ENCODE measurements around the gene LUZP1.

LUZP1 gene

GRCh38 chr1:23122023-23122748, 46.5 kb downstream of the LUZP1 start:
- no peak overlapping the region for H3K4me3 ChIP-seq (ENCODE audit: insufficient read length, low read depth)
- no peaks in the 10 kb centered on the region for H3K4me1 ChIP-seq (ENCODE audit: insufficient read depth, insufficient read length)
- H3K9me3 ChIP-seq (ENCODE audit: insufficient read depth, low read length), result no peaks in the 10 kb centered on the region
- no peak overlapping the region for H3K9ac ChIP-seq (ENCODE audit: insufficient read length, low read depth)
- H3K36me3 ChIP-seq (ENCODE audit: insufficient read depth, insufficient read length, low read length), result no peaks in the 10 kb centered on the region
- DNase-seq (ENCODE audit: low read depth, low spot score), result no peak
- TF ChIP-seq ZNF274 (IDR thresholded peaks at IDR 0.05; ENCODE audit: low read depth, low read length), result no peak
- no peak for TF ChIP-seq YY1 (IDR thresholded peaks at IDR 0.05; ENCODE audit: insufficient read depth, insufficient read length)
- TF ChIP-seq SUZ12 (IDR thresholded peaks at IDR 0.05; ENCODE audit: extremely low read depth, insufficient read depth, insufficient read length), result no peak
- H3K27me3 ChIP-seq (ENCODE audit: insufficient read depth, insufficient read length), result no peaks in the 10 kb centered on the region

- Histone ChIP-seq H3K9ac (ENCODE audit: insufficient read length, low read depth) (no peak overlapping the region), H3K9me3 (ENCODE audit: insufficient read depth, low read length) (no peaks in the 10 kb centered on the region), H3K4me3 (ENCODE audit: insufficient read length, low read depth) (no peak overlapping the region), H3K4me1 (ENCODE audit: insufficient read depth, insufficient read length) (no peaks in the 10 kb centered on the region), H3K27me3 (ENCODE audit: insufficient read depth, insufficient read length) (no peaks in the 10 kb centered on the region), H3K36me3 (ENCODE audit: insufficient read depth, insufficient read length, low read length) (no peaks in the 10 kb centered on the region)
- no peak for DNase-seq (ENCODE audit: low read depth, low spot score)
- no peak for TF ChIP-seq YY1 (IDR thresholded peaks at IDR 0.05; ENCODE audit: insufficient read depth, insufficient read length)
- TF ChIP-seq SUZ12 (IDR thresholded peaks at IDR 0.05; ENCODE audit: extremely low read depth, insufficient read depth, insufficient read length), result no peak
- TF ChIP-seq ZNF274 (IDR thresholded peaks at IDR 0.05; ENCODE audit: low read depth, low read length), result no peak
Observed at GRCh38 chr1:23120383-23120782, 48.3 kb downstream of the LUZP1 start.

GRCh38 chr1:23118957-23119792, 49.5 kb downstream of the LUZP1 start:
- no peak for TF ChIP-seq ZNF274 (IDR thresholded peaks at IDR 0.05; ENCODE audit: low read depth, low read length)
- no peak for TF ChIP-seq SUZ12 (IDR thresholded peaks at IDR 0.05; ENCODE audit: extremely low read depth, insufficient read depth, insufficient read length)
- no peak for TF ChIP-seq YY1 (IDR thresholded peaks at IDR 0.05; ENCODE audit: insufficient read depth, insufficient read length)
- H3K27me3 ChIP-seq (ENCODE audit: insufficient read depth, insufficient read length), result no peaks in the 10 kb centered on the region
- no peak overlapping the region for H3K9ac ChIP-seq (ENCODE audit: insufficient read length, low read depth)
- no peaks in the 10 kb centered on the region for H3K4me1 ChIP-seq (ENCODE audit: insufficient read depth, insufficient read length)
- no peaks in the 10 kb centered on the region for H3K36me3 ChIP-seq (ENCODE audit: insufficient read depth, insufficient read length, low read length)
- H3K9me3 ChIP-seq (ENCODE audit: insufficient read depth, low read length), result no peaks in the 10 kb centered on the region
- no peak for DNase-seq (ENCODE audit: low read depth, low spot score)
- no peak overlapping the region for H3K4me3 ChIP-seq (ENCODE audit: insufficient read length, low read depth)

GRCh38 chr1:23118407-23118806, 50.2 kb downstream of the LUZP1 start:
- TF ChIP-seq ZNF274 (IDR thresholded peaks at IDR 0.05; ENCODE audit: low read depth, low read length), result no peak
- TF ChIP-seq SUZ12 (IDR thresholded peaks at IDR 0.05; ENCODE audit: extremely low read depth, insufficient read depth, insufficient read length), result no peak
- no peak for TF ChIP-seq YY1 (IDR thresholded peaks at IDR 0.05; ENCODE audit: insufficient read depth, insufficient read length)
- Histone ChIP-seq H3K4me1 (ENCODE audit: insufficient read depth, insufficient read length) (no peaks in the 10 kb centered on the region), H3K4me3 (ENCODE audit: insufficient read length, low read depth) (no peak overlapping the region), H3K36me3 (ENCODE audit: insufficient read depth, insufficient read length, low read length) (no peaks in the 10 kb centered on the region), H3K9ac (ENCODE audit: insufficient read length, low read depth) (no peak overlapping the region), H3K27me3 (ENCODE audit: insufficient read depth, insufficient read length) (no peaks in the 10 kb centered on the region), H3K9me3 (ENCODE audit: insufficient read depth, low read length) (no peaks in the 10 kb centered on the region)
- DNase-seq (ENCODE audit: low read depth, low spot score), result no peak

- TF ChIP-seq SUZ12 (IDR thresholded peaks at IDR 0.05; ENCODE audit: extremely low read depth, insufficient read depth, insufficient read length) (no peak), YY1 (IDR thresholded peaks at IDR 0.05; ENCODE audit: insufficient read depth, insufficient read length) (no peak), ZNF274 (IDR thresholded peaks at IDR 0.05; ENCODE audit: low read depth, low read length) (no peak)
- Histone ChIP-seq H3K9me3 (ENCODE audit: insufficient read depth, low read length) (no peaks in the 10 kb centered on the region), H3K27me3 (ENCODE audit: insufficient read depth, insufficient read length) (no peaks in the 10 kb centered on the region), H3K36me3 (ENCODE audit: insufficient read depth, insufficient read length, low read length) (no peaks in the 10 kb centered on the region), H3K4me1 (ENCODE audit: insufficient read depth, insufficient read length) (no peaks in the 10 kb centered on the region), H3K4me3 (ENCODE audit: insufficient read length, low read depth) (no peak overlapping the region), H3K9ac (ENCODE audit: insufficient read length, low read depth) (no peak overlapping the region)
- DNase-seq (ENCODE audit: low read depth, low spot score), result no peak
Observed at GRCh38 chr1:23116921-23117699, 51.5 kb downstream of the LUZP1 start.

- H3K4me1 ChIP-seq (ENCODE audit: insufficient read depth, insufficient read length), result no peaks in the 10 kb centered on the region
- TF ChIP-seq YY1 (IDR thresholded peaks at IDR 0.05; ENCODE audit: insufficient read depth, insufficient read length) (no peak), SUZ12 (IDR thresholded peaks at IDR 0.05; ENCODE audit: extremely low read depth, insufficient read depth, insufficient read length) (no peak), ZNF274 (IDR thresholded peaks at IDR 0.05; ENCODE audit: low read depth, low read length) (no peak)
Observed at GRCh38 chr1:23116216-23116836, 52.3 kb downstream of the LUZP1 start.

More at GRCh38 chr1:23116216-23116836, 52.3 kb downstream of the LUZP1 start:
- H3K4me3 ChIP-seq (ENCODE audit: insufficient read length, low read depth), result no peak overlapping the region
- H3K9me3 ChIP-seq (ENCODE audit: insufficient read depth, low read length), result no peaks in the 10 kb centered on the region
- H3K9ac ChIP-seq (ENCODE audit: insufficient read length, low read depth), result no peak overlapping the region
- H3K27me3 ChIP-seq (ENCODE audit: insufficient read depth, insufficient read length), result no peaks in the 10 kb centered on the region
- DNase-seq (ENCODE audit: low read depth, low spot score), result no peak
- no peaks in the 10 kb centered on the region for H3K36me3 ChIP-seq (ENCODE audit: insufficient read depth, insufficient read length, low read length)
